AG09309 (cell line): ENCODE results near the gene RAB3IP.

ENCODE experiments used
- DNase-seq: peaks from one replicate; pipeline ENCODE4 v3.0.0-alpha.2; 2010; ENCODE audit warnings: low read depth
- H3K4me3 ChIP-seq: 2 replicates; pipeline ENCODE4 v1.5.1; 2011; ENCODE audit warnings: mild to moderate bottlenecking, low read depth, low read length, moderate library complexity; ENCODE audit not compliant: control insufficient read depth
- TF ChIP-seq, protein P1 (sequence below): IDR thresholded peaks from 2 replicates; pipeline ENCODE4 v1.5.1; 2011; ENCODE audit warnings: mild to moderate bottlenecking, low read depth, low read length, inconsistent platforms; ENCODE audit not compliant: insufficient read depth, control insufficient read depth; ENCODE audit errors: missing control alignments

RAB3IP gene

DNA sequence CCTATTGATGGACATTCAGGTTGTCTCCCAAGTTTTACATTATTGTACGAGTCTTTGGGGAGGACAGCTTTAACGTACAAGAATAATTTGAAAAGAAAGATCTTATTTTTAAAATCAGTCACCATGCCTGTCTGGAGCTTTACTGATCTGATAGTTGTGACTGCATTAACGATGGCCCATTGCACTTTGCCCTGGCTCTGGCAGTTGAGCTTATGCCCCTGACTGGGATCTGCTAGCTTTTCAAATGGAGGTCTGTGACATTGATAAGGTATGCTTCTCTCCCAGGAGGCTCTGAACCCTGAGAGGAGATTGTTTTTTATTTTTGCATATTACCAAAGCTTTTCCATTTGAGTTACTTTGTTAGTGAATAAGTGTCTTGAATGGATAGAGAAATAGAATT is 17.9 kb upstream of the RAB3IP start:
- TF ChIP-seq, protein P1, sequence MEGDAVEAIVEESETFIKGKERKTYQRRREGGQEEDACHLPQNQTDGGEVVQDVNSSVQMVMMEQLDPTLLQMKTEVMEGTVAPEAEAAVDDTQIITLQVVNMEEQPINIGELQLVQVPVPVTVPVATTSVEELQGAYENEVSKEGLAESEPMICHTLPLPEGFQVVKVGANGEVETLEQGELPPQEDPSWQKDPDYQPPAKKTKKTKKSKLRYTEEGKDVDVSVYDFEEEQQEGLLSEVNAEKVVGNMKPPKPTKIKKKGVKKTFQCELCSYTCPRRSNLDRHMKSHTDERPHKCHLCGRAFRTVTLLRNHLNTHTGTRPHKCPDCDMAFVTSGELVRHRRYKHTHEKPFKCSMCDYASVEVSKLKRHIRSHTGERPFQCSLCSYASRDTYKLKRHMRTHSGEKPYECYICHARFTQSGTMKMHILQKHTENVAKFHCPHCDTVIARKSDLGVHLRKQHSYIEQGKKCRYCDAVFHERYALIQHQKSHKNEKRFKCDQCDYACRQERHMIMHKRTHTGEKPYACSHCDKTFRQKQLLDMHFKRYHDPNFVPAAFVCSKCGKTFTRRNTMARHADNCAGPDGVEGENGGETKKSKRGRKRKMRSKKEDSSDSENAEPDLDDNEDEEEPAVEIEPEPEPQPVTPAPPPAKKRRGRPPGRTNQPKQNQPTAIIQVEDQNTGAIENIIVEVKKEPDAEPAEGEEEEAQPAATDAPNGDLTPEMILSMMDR: no peak
- H3K4me3 ChIP-seq: no peak overlapping the region

GRCh38 chr12:69726922-69727321 is 11.7 kb upstream of the RAB3IP start:
- H3K4me3 ChIP-seq: no peak overlapping the region
- no peak for DNase-seq
- TF ChIP-seq, protein P1: no peak

More for the DNA sequence above, 17.9 kb upstream of the RAB3IP start:
- no peak for DNase-seq

DNA sequence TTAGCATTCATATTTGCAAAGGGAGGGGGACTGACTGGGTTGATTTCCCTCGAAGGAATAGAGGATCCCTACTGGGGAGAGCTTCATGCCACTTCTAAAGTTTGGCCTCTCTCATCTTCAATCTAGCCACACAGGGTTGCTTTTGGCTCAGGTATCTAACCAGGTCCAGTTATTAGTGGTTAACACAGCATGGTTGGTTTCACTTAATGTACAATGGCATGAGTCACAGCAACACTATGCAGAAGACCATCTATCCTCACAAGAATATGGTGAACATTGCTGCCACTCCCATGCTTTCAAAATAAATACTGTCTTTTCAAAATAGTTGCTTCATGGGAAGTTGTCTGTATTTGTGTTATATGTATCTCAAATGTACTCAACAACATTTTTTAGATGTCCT is 6.6 kb upstream of the RAB3IP start:
- no peak for DNase-seq
- TF ChIP-seq, protein P1: no peak
- no peak overlapping the region for H3K4me3 ChIP-seq

DNA sequence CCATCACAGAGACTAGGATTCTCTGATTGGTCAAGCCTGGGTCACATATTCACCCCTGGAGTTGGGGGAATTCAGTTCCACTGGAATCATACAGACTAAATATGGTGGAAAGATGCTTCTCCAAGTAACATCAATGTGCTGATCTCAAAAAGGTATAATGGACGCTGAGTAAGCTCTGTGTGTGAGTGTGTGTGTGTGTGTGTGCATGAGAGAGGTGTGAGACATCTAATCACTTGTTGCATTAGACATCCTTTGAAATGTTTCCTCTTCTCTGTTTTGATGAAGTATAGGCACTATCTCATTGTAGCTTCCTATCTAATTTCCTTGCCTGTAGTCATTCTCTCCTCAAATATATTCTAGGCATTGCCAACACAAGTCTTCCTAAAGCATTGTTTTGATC is 5.0 kb upstream of the RAB3IP start:
- DNase-seq: no peak
- TF ChIP-seq, protein P1: no peak
- H3K4me3 ChIP-seq: no peak overlapping the region

GRCh38 chr12:69739287-69740191 is 879 bp downstream of the RAB3IP start:
- peak overlapping the region; percentile 34 for H3K4me3 ChIP-seq
- TF ChIP-seq, protein P1: no peak
- DNase-seq: no peak

GRCh38 chr12:69744109-69744508 is 5.4 kb downstream of the RAB3IP start:
- DNase-seq: no peak
- TF ChIP-seq, protein P1: no peak
- no peak overlapping the region for H3K4me3 ChIP-seq
